Fibroblast of skin of left quadriceps (primary cell): ENCODE measurements around the gene HEG1.

Experiments
- DNase-seq, 2 experiments: peaks; one replicate each; pipeline ENCODE4 v3.0.0-alpha.2; 2013; ENCODE audit warnings: low read depth in 2 of 2

Gene HEG1

DNA sequence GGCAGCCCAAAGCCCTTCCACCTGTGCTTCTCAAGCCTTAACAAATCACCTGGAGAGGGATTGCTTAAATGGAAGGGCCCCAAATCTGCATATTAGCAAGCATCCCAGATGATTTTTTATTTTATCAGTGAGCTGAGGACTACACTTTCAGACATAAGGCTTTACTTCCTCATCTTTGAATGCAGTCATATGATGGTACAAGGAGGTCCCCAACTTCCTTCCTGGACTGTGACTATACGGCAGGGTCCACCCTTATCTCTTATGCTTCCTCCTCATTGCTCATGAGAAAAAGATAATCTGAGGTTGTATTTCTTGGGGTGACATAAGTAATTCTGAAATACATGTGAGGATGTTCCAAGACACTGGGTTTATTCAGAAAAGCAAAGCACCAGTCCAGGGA, 13.7 kb upstream of the HEG1 start:
- DNase-seq: no peak

GRCh38 chr3:125068265-125068664, 12.5 kb upstream of the HEG1 start:
- DNase-seq: no peak

- peak in 1 of 2 experiments; percentile 44 for DNase-seq
Observed at GRCh38 chr3:125067225-125067624, 11.4 kb upstream of the HEG1 start.

DNA sequence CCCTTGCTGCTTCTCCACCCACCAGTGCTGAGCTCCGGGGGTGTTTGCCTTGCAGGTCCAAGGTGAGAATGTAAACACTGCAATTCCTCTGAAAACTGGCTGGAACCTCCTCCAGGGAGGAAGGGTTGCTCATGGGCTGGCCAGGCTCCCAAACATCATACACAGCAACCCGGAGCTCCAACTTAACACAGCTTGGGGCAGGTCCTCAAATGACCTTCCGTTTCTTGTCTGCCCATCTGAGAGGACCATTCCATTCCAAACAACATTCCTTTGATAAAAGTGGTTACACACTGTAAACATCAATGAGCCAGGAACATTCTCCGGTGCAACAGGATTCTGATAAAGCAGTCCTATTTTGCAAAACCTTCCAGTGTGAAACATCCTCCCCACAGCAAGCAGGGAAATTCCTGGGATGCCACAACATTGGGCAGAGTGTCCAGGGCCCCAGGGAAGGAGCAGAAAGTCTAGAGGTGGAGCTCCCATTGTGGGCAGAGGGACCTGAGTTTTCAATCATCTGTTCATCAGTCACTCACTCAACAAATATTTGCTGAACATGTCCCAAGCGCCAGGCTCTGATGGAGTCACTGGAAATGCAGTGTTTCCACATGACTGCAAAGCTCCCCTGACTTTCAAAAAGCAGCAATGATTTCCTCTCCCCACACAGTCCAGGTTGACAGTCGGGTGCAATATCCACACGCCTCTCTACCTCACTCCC, 7.3 kb upstream of the HEG1 start:
- peak; percentile 92 for DNase-seq

GRCh38 chr3:125061646-125062045, 5.8 kb upstream of the HEG1 start:
- no peak for DNase-seq

GRCh38 chr3:125061170-125061569, 5.4 kb upstream of the HEG1 start:
- peak; percentile 63 for DNase-seq

DNA sequence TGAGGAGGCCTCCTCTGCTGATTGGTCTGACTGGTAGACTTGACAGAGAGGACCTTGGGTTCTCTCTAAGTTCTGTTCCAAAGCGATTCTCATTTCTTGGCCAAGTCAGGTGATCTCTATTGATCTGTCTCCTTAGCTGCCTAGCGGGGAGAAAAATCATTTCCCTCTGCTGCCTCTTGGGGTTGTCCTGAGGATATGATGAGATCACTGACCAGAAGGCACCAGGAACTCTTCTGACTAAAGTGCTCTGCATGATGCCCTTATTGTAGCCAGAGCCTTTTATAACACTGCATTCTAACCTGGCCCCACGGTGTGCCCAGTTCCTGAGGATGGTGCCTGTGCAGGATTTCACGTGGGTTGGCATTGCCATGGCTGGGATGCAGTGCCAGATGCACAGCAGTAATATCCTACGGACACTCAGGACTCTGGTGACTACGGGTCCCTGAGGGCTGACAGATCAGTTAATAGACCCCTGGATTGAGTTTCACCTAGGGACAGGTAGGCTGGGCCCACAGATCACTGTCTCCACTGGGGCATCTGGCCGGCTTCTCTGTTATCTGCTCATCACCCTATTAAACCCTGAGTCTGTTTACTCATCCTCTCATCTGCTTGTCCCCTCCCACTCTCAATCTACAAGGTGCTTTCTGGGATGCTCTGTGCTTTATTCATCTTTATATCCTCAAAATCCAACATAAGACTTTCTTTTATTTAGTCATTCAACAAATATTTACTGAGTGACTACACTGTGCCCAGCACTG, 3.9 kb upstream of the HEG1 start:
- no peak for DNase-seq

DNA sequence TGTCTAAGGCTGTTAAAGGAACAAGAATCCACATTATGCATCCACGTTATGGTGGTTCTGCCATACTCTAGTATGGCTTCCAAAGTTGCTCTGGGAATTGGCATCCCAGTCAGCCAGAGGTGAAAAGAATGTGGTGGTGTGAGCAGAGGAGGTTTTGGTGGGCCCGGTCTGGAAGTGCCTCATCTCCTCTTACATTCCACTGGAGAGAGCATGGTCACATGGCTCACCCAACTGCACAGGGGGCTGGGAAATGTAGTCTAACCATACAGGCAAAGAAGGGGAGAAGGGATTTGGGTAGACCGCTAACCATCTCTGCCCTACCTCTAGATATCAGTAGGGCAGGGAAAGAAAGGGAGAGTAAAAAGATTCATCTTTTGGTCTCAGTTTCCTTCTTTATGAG, 3.2 kb upstream of the HEG1 start:
- no peak for DNase-seq

- no peak for DNase-seq
Observed at GRCh38 chr3:125058529-125058928, 2.7 kb upstream of the HEG1 start.

DNA sequence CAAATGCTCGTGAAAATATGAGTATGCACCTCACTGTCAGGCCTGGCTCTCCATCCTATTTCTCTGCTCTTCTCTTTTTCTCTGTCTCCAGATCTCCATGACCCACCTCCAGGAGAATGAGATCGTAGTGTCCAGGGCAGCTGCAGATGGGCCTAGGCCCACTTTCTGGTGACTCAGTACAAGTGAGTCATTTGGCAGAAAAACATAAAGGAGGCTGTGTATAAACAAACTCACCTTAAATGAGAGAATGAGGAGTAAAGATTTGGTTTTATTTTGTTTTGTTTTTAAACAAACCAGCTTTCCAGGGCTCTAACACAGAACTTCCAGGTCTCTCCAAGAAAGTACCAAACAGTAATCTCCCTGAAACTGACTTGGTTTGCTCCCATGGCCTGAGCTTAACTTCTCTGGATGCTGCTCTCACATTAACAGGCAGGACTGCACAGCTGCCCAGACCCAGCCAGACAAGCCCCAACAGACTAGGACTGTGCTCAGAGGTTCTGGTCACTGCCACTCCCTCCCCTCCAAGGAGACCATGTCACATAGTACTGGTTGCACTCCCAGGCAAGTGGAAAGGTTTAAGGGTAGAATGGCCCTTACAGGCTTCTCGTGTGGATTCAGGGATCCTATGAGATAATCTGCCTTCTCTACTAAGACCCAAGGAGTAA, 1.5 kb upstream of the HEG1 start:
- no peak for DNase-seq

DNA sequence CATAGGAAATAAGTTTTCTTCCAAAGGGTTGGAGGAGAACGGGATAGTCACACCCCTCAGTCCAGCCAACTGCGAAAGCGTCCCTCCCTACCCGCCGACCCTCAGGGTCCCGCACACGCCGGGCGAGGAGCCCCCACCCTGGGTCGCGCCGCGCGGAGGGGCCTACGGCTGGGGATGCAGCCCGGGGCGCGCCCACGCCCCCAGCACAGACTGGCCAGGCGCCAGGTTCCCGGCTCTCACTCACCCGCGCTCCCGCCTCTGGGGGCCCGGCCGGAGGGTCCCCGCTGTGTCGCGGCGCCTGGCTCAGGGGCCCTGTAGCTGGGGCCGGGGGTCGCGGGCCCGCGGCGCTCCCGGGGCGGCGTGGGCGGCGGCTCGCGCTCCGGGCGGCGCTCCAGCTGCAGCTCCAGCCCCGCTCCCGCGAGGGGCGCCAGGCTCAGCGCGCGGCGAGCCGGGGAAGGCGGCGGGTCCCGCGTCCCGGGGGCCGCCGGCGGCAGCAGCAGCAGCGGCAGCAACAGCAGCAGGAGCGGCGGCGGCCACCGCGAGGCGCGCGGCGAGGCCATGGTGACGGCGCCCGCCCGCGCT, 375 bp downstream of the HEG1 start:
- no peak for DNase-seq

- no peak for DNase-seq
Observed at GRCh38 chr3:125054449-125055329, 1.1 kb downstream of the HEG1 start.

- no peak for DNase-seq
Observed at GRCh38 chr3:125054062-125054448, 1.7 kb downstream of the HEG1 start.

- DNase-seq: no peak
Observed at GRCh38 chr3:125053304-125053699, 2.5 kb downstream of the HEG1 start.

DNA sequence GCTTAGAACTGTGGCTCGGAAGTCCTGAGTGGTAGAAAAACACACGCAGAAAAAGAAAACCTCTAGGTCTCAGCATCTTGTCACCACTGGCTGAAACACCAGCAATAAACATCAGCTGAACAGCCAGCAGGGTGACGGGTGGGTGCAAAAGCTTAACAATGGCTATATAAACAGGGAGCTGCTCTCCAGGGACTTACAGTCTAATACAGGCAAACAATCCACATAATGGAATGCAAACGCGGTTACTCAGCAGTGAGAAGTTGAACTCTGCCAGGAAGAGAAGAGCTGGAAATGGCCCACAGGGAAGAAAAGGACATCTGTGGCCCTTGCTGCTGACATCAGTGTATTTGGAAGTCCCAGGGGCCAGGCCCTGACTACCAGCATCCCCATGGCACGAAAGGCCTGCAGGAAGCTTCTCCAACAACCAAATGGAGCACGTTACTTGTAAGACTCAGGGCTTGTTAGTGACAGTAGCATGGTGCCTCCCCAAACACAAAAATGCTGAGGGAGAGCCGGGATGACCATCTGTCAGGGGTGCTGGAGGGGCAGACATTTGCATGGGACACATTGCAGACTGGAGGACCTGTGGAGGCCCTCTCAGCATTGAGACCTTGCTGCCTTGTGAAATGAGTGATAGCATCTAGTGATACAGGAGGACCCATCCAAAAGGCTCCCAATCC, 3.0 kb downstream of the HEG1 start:
- DNase-seq: peak; percentile 67 to 71

- peak; percentile 79 for DNase-seq
Observed at GRCh38 chr3:125051715-125052581, 3.8 kb downstream of the HEG1 start.

- DNase-seq: no peak
Observed at GRCh38 chr3:125051205-125051604, 4.6 kb downstream of the HEG1 start.

DNA sequence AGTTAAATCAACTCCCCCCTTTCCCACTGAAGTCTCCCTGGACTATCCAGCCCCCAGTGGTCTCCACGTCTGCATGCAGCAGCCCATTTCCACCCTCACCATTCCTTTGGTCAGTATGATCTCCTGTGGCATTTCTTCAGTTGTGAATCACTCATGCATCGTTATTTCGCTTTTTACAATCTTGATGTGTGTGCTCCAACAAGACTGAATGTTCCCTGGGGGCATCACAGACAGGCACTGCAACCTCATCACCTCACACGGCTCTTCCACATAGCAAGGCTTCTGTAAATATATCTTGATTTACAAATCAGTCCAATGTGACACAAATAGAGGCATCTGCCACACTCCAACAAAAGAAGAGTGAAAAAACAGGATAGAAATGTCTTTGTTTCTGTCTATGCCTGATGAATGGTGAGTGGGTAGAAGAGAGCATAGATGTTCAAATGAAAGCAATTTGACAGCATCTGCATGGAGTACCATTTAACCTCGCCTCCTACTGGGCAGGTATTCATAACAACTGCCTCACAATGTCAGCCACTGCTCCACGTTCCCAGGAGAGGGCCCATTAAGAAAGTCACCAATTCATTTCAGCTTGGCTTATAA, 5.2 kb downstream of the HEG1 start:
- no peak for DNase-seq

DNA sequence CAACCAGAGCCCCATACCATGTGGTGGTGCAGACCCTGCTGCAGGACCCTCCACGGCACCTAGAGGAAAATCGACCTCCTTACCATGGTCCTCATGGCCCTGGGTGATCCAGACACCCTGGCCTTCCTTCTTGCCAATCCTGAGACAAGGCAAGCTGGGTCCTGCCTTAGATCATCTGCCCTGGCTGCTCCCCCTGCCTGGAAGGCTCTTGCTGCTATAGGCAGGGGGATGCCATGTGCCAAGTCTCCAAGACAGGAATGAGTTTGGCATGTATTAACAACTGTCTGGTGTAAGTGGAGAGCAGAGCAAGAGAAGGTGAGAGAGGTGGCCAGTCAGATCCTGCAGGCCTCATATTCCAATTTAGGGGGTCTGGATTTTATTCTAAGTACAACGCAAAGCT, 7.5 kb downstream of the HEG1 start:
- DNase-seq: no peak

GRCh38 chr3:125045965-125046364, 9.8 kb downstream of the HEG1 start:
- peak; percentile 72 to 73 for DNase-seq
